ENCODE results near the gene CAVIN2.

GRCh38 chr2:191840921-191841320 is 6.0 kb downstream of the CAVIN2 start:
- TF ChIP-seq CTCF (IDR thresholded peaks at IDR 0.05) (no peak), POLR2AphosphoS5 (IDR thresholded peaks at IDR 0.05; ENCODE audit: insufficient read depth in 1 of 2, low read depth in 1 of 2) (no peak), POLR2A (IDR thresholded peaks at IDR 0.05) (no peak)
